IMR-90 (cell line): Measurements from ENCODE around the gene OSER1. TPM values are rescaled to one million over a fixed set of nuclear protein-coding genes. Genes with fewer than 3 reads are reported as not detected.

Experiments used
- ATAC-seq: fragments of 200-7000 bp; cut with Tn5 transposase; 2 replicates; pipeline ENCODE4 v1.9.1; 2020; ENCODE audit warnings: low read depth, mild to moderate bottlenecking, moderate library complexity
- BruUV-seq: library from RNA; stranded (reverse); fragments of 400-500 nt; replicated peaks from 2 replicates; lab custom pipeline; 2021; lab: Mats Ljungman, UMichigan
- CTCF ChIA-PET: fragments of 300-600 bp; formaldehyde crosslinking; extraction: SDS; loops from one replicate; lab custom pipeline; 2021; ENCODE audit warnings: antibody characterized with exemption; lab: Yijun Ruan, JAX
- POLR2A ChIA-PET: fragments of 300-600 bp; sonication (Branson Sonifier 250); formaldehyde crosslinking; loops from one replicate; lab custom pipeline; 2022; ENCODE audit warnings: antibody characterized with exemption; ENCODE audit not compliant: unreplicated experiment; lab: Charles Lee
- DNase-seq: peaks from one replicate; pipeline ENCODE4 v3.0.0; 2013
- H2AFZ ChIP-seq: replicated peaks from 2 replicates; pipeline ENCODE3; 2013; ENCODE audit warnings: low read length, mild to moderate bottlenecking; ENCODE audit not compliant: poor library complexity
- H2AK5ac ChIP-seq: 2 replicates; pipeline ENCODE4 v1.6.1; 2013; ENCODE audit warnings: low read depth, low read length, inconsistent platforms
- H2AK9ac ChIP-seq: replicated peaks from 2 replicates; pipeline ENCODE3; 2013; ENCODE audit warnings: mild to moderate bottlenecking, low read depth, low read length, moderate library complexity; ENCODE audit not compliant: poor library complexity
- H2BK120ac ChIP-seq: 2 replicates; pipeline ENCODE4 v1.6.1; 2013; ENCODE audit warnings: low read depth, low read length, inconsistent platforms
- H2BK15ac ChIP-seq: 3 replicates; pipeline ENCODE4 v1.6.1; 2013; ENCODE audit warnings: low read depth, low read length, inconsistent platforms
- H2BK20ac ChIP-seq: 2 replicates; pipeline ENCODE4 v1.6.1; 2013; ENCODE audit warnings: low read depth, mild to moderate bottlenecking, inconsistent platforms, low read length, moderate library complexity
- H2BK5ac ChIP-seq: 2 replicates; pipeline ENCODE4 v1.6.1; 2013; ENCODE audit warnings: mild to moderate bottlenecking, low read depth, low read length, inconsistent platforms; ENCODE audit not compliant: poor library complexity, severe bottlenecking
- H3K14ac ChIP-seq: replicated peaks from 2 replicates; pipeline ENCODE4 v1.6.1; 2013; ENCODE audit warnings: low read depth, low read length, inconsistent platforms
- H3K18ac ChIP-seq: 2 replicates; pipeline ENCODE4 v1.6.1; 2013; ENCODE audit warnings: low read depth, low read length, control low read depth
- H3K23ac ChIP-seq: 2 replicates; pipeline ENCODE4 v1.6.1; 2013; ENCODE audit warnings: low read depth, low read length, inconsistent platforms
- H3K27ac ChIP-seq: 2 replicates; pipeline ENCODE4 v1.5.1; 2013; ENCODE audit warnings: mild to moderate bottlenecking, control low read depth, low read length; ENCODE audit not compliant: insufficient read depth
- H3K27me3 ChIP-seq: 2 replicates; pipeline ENCODE4 v1.6.1; 2013; ENCODE audit warnings: low read length; ENCODE audit not compliant: control insufficient read depth, insufficient read depth
- H3K36me3 ChIP-seq: 2 replicates; pipeline ENCODE4 v1.6.1; 2013; ENCODE audit warnings: low read length, mixed read lengths; ENCODE audit not compliant: control insufficient read depth, insufficient read depth
- H3K4ac ChIP-seq: 2 replicates; pipeline ENCODE4 v1.6.1; 2013; ENCODE audit warnings: low read depth, low read length, inconsistent platforms
- H3K4me1 ChIP-seq: 2 replicates; pipeline ENCODE4 v1.6.1; 2013; ENCODE audit warnings: low read length, mixed read lengths; ENCODE audit not compliant: control insufficient read depth, insufficient read depth
- H3K4me2 ChIP-seq: 2 replicates; pipeline ENCODE4 v1.6.1; 2013; ENCODE audit warnings: low read depth, mild to moderate bottlenecking, control low read depth, low read length, moderate library complexity
- H3K4me3 ChIP-seq: 2 replicates; pipeline ENCODE4 v1.5.1; 2013; ENCODE audit warnings: low read depth, mild to moderate bottlenecking, control low read depth, low read length, moderate library complexity; ENCODE audit not compliant: insufficient read depth
- H3K56ac ChIP-seq: 2 replicates; pipeline ENCODE4 v1.6.1; 2013; ENCODE audit warnings: low read length, inconsistent platforms; ENCODE audit not compliant: insufficient read depth; ENCODE audit errors: extremely low read depth
- H3K79me1 ChIP-seq, 2 experiments: 2 replicates each; pipeline ENCODE4 v1.6.1; 2013; ENCODE audit warnings: low read length in 2 of 2, inconsistent platforms in 1 of 2, low read depth in 1 of 2
- H3K9ac ChIP-seq: 2 replicates; pipeline ENCODE4 v1.6.1; 2013; ENCODE audit warnings: low read depth, low read length, control low read depth
- H3K9me1 ChIP-seq: 2 replicates; pipeline ENCODE4 v1.6.1; 2013; ENCODE audit warnings: low read length, inconsistent platforms; ENCODE audit not compliant: insufficient read depth
- H3K9me3 ChIP-seq: 2 replicates; pipeline ENCODE4 v1.6.1; 2013; ENCODE audit warnings: low read length; ENCODE audit not compliant: control insufficient read depth, insufficient read depth
- H4K20me1 ChIP-seq: 2 replicates; pipeline ENCODE4 v1.6.1; 2013; ENCODE audit warnings: low read length, inconsistent platforms; ENCODE audit not compliant: insufficient read depth
- H4K5ac ChIP-seq: 2 replicates; pipeline ENCODE4 v1.6.1; 2013; ENCODE audit warnings: mild to moderate bottlenecking, low read depth, low read length, control low read depth
- H4K8ac ChIP-seq, 2 experiments: 2 replicates each; pipeline ENCODE4 v1.6.1; 2013; ENCODE audit warnings: low read depth in 2 of 2, low read length in 2 of 2, control low read depth in 1 of 2, inconsistent platforms in 1 of 2
- H4K91ac ChIP-seq: 2 replicates; pipeline ENCODE4 v1.6.1; 2013; ENCODE audit warnings: low read depth, low read length, inconsistent platforms; ENCODE audit not compliant: insufficient read depth
- BHLHE40 ChIP-seq: fragments of 150-350 bp; IDR thresholded peaks from 2 replicates; pipeline ENCODE4 v1.6.1; 2016; ENCODE audit warnings: mild to moderate bottlenecking, low read depth, low read length
- CEBPB ChIP-seq: IDR thresholded peaks from 2 replicates; pipeline ENCODE4 v1.6.1; 2012; ENCODE audit warnings: low read depth, low read length, improper control_type of control experiment
- CHD1 ChIP-seq: IDR thresholded peaks from 2 replicates; pipeline ENCODE4 v1.6.1; 2012; ENCODE audit warnings: low read depth, low read length, improper control_type of control experiment
- CTCF ChIP-seq: conservative IDR thresholded peaks from 2 replicates; pipeline ENCODE4 v1.5.1; 2012; ENCODE audit warnings: mild to moderate bottlenecking, low read depth, low read length, improper control_type of control experiment
- ELK1 ChIP-seq: fragments of 150-350 bp; IDR thresholded peaks from 2 replicates; pipeline ENCODE4 v1.6.1; 2016; ENCODE audit warnings: low read depth, mild to moderate bottlenecking, low read length, moderate library complexity, borderline replicate concordance
- FOS ChIP-seq: fragments of 150-350 bp; IDR thresholded peaks from 2 replicates; pipeline ENCODE4 v1.6.1; 2016; ENCODE audit warnings: low read depth, low read length
- MAFK ChIP-seq: IDR thresholded peaks from 2 replicates; pipeline ENCODE4 v1.6.1; 2012; ENCODE audit warnings: low read depth, low read length, improper control_type of control experiment
- MAZ ChIP-seq: IDR thresholded peaks from 2 replicates; pipeline ENCODE4 v1.6.1; 2012; ENCODE audit warnings: low read depth, mild to moderate bottlenecking, low read length, improper control_type of control experiment, moderate library complexity, borderline replicate concordance
- MXI1 ChIP-seq: IDR thresholded peaks from 2 replicates; pipeline ENCODE4 v1.6.1; 2012; ENCODE audit warnings: low read depth, mild to moderate bottlenecking, low read length, moderate library complexity, borderline replicate concordance
- NFE2L2 ChIP-seq: fragments of 150-350 bp; IDR thresholded peaks from 2 replicates; pipeline ENCODE4 v1.6.1; 2016; ENCODE audit warnings: low read depth, mild to moderate bottlenecking, low read length
- POLR2A ChIP-seq: IDR thresholded peaks from 2 replicates; pipeline ENCODE4 v1.6.1; 2012; ENCODE audit warnings: mild to moderate bottlenecking, low read depth, low read length
- RAD21 ChIP-seq: IDR thresholded peaks from 2 replicates; pipeline ENCODE4 v1.6.1; 2012; ENCODE audit warnings: low read length, improper control_type of control experiment
- RCOR1 ChIP-seq: IDR thresholded peaks from 2 replicates; pipeline ENCODE4 v1.6.1; 2012; ENCODE audit warnings: mild to moderate bottlenecking, low read length, improper control_type of control experiment; ENCODE audit not compliant: insufficient replicate concordance
- RFX5 ChIP-seq: IDR thresholded peaks from 2 replicates; pipeline ENCODE4 v1.8.0; 2012; ENCODE audit warnings: low read depth, mild to moderate bottlenecking, low read length, moderate library complexity
- SMC3 ChIP-seq: fragments of 150-350 bp; IDR thresholded peaks from 2 replicates; pipeline ENCODE4 v1.6.1; 2016; ENCODE audit warnings: low read depth, mild to moderate bottlenecking, antibody characterized with exemption, low read length, moderate library complexity
- WGBS, 2 experiments: methylation state at CpG; one replicate each; pipeline versions ENCODE4 v1.1.5 to v1.1.7; 2013; ENCODE audit warnings: missing lambda C conversion rate in 2 of 2; ENCODE audit not compliant: insufficient read length in 1 of 2; ENCODE audit errors: extremely low coverage in 2 of 2; 5-methylcytosine and 5-hydroxymethylcytosine counted together
- dilution Hi-C: fragments of 300-500 bp; cut with HindIII; formaldehyde crosslinking; loops from one replicate; pipeline ENCODE4 v1.14.3; 2018; ENCODE audit warnings: low sequenced_read_pairs; ENCODE audit not compliant: unreplicated experiment
- in situ Hi-C: fragments of 300-500 bp; cut with MboI; formaldehyde crosslinking; loops from 3 replicates; pipeline ENCODE4 v1.14.3; 2019; ENCODE audit warnings: low sequenced_read_pairs, inconsistent platforms, mixed read lengths
- intact Hi-C: fragments of 100-400 bp; cut with micrococcal nuclease; formaldehyde crosslinking; loops from 2 replicates; pipeline ENCODE4 v1.10.0; 2022
- polyA plus RNA-seq, 3 experiments: library from polyadenylated mRNA; depleted of rRNA; stranded (reverse); fragments of >200 nt; gene quantifications; 2 replicates each; pipeline ENCODE4 v1.2.3, GENCODE V29; 2012; ENCODE audit warnings: low replicate concordance in 1 of 3
- total RNA-seq: library from RNA; depleted of rRNA; stranded (reverse); fragments of >200 nt; gene quantifications from 2 replicates; pipeline ENCODE4 v1.2.3, GENCODE V29; 2012
- TF ChIP-seq, protein P1 (sequence below): fragments of 150-350 bp; IDR thresholded peaks from 2 replicates; pipeline ENCODE4 v1.6.1; 2017; ENCODE audit warnings: mild to moderate bottlenecking, antibody characterized with exemption, low read length, low read depth

OSER1 gene
- total and polyA plus RNA-seq, 2 of the 4 experiments (the other 2 are of a cell fraction) = 32.6 to 70.6 TPM

DNA sequence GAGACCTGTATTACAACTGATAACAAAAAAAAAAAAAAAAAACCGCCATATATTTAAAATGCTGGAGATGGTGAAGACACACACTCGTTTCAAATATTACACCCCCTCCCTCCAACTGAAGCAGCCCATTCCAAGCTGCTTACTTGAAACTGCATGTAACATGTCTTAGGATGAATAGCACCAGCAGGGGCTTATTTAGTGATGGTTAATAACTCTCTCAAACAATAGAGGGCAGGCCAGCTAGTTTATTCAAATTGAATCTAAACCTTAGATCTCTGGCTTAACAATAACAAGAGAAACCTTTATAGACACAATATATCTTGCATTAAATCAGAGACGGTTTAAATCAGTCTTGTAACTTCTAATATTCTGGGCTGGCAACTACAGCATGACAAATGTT lies 14.3 kb downstream of the OSER1 start:
- no peak overlapping the region for H4K8ac ChIP-seq
- H3K23ac ChIP-seq = no peak overlapping the region
- no peak overlapping the region for H4K5ac ChIP-seq
- no peaks in the 10 kb centered on the region for H3K27me3 ChIP-seq
- CTCF ChIA-PET = interaction anchor here (0.6 to 2.0 kb wide), 3 partner anchors 9 to 80 kb away, joined by 3 to 11 read pairs (median 3); no protein-coding TSS in a partner anchor
- ATAC-seq = no peak
- no peak overlapping the region for H3K9ac ChIP-seq
- no peak overlapping the region for H3K27ac ChIP-seq
- H3K4ac ChIP-seq = no peak overlapping the region
- DNase-seq = no peak
- peaks cover 26% of the 10 kb centered on the region for H3K36me3 ChIP-seq
- no peak overlapping the region for H2BK120ac ChIP-seq
- H2BK20ac ChIP-seq = no peak overlapping the region
- dilution Hi-C loops = no loop called here
- H3K14ac ChIP-seq = no peak overlapping the region
- no peak overlapping the region for H3K56ac ChIP-seq
- 100% methylated on average over 1 of the region's 3 CpGs; no CpG with 5 or more reads in 1 of the 2 experiments for WGBS, 2 experiments
- no peak overlapping the region for H2BK15ac ChIP-seq
- no peak overlapping the region for H3K4me3 ChIP-seq
- H4K91ac ChIP-seq = no peak overlapping the region
- in situ Hi-C loops = no loop called here
- peaks cover 8% of the 10 kb centered on the region; the same call in 1 of the 2 replicates for H4K20me1 ChIP-seq
- no peaks in the 10 kb centered on the region for H3K9me3 ChIP-seq
- intact Hi-C loops = no loop called here
- no peak overlapping the region for H2AFZ ChIP-seq
- no peak overlapping the region for H2AK9ac ChIP-seq
- no peak overlapping the region for H2AK5ac ChIP-seq
- POLR2A ChIA-PET = interaction anchor here (0.6 kb wide), 1 partner anchor 428 kb away, joined by 3 read pairs; no protein-coding TSS in a partner anchor
- H3K18ac ChIP-seq = no peak overlapping the region
- BruUV-seq = no TSS peak
- H3K4me2 ChIP-seq = no peak overlapping the region
- TF ChIP-seq ELK1 (no peak), FOS (no peak), MAZ (no peak), CHD1 (no peak), NFE2L2 (no peak), CTCF (no peak), RFX5 (no peak), CEBPB (no peak), POLR2A (no peak), SMC3 (no peak), BHLHE40 (no peak), MAFK (no peak), RAD21 (no peak), MXI1 (no peak), RCOR1 (no peak)
- TF ChIP-seq, protein P1, sequence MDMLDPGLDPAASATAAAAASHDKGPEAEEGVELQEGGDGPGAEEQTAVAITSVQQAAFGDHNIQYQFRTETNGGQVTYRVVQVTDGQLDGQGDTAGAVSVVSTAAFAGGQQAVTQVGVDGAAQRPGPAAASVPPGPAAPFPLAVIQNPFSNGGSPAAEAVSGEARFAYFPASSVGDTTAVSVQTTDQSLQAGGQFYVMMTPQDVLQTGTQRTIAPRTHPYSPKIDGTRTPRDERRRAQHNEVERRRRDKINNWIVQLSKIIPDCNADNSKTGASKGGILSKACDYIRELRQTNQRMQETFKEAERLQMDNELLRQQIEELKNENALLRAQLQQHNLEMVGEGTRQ = no peak
- H3K9me1 ChIP-seq = peaks cover 22% of the 10 kb centered on the region
- no peak overlapping the region for H2BK5ac ChIP-seq
- peaks cover 8% of the 10 kb centered on the region for H3K4me1 ChIP-seq
- H3K79me1 ChIP-seq = peaks cover 34 to 39% of the 10 kb centered on the region in 2 experiments
